Fibroblast of lung (primary cell): ENCODE measurements around the gene CELF2. TPM values are rescaled to one million over a fixed set of nuclear protein-coding genes. Genes with fewer than 3 reads are reported as not detected.

Experiments
- DNase-seq, 2 donors: peaks; one replicate each; pipeline versions ENCODE4 v3.0.0 to v3.0.0-alpha.2; 2010; ENCODE audit warnings: low read depth in 2 of 2
- H2AFZ ChIP-seq: 2 replicates; pipeline ENCODE4 v1.5.1; 2012; ENCODE audit warnings: low read length, control low read depth, inconsistent platforms
- H3K27ac ChIP-seq: 2 replicates; pipeline ENCODE4 v1.5.1; 2011; ENCODE audit warnings: low read length, control low read depth; ENCODE audit not compliant: insufficient read depth
- H3K27me3 ChIP-seq: 2 replicates; pipeline ENCODE4 v1.5.1; 2011; ENCODE audit warnings: mild to moderate bottlenecking, low read length; ENCODE audit not compliant: control insufficient read depth, insufficient read depth
- H3K36me3 ChIP-seq: 2 replicates; pipeline ENCODE4 v1.5.1; 2011; ENCODE audit warnings: low read length; ENCODE audit not compliant: control insufficient read depth, insufficient read depth
- H3K4me1 ChIP-seq: 2 replicates; pipeline ENCODE4 v1.5.1; 2011; ENCODE audit warnings: low read length; ENCODE audit not compliant: control insufficient read depth, insufficient read depth; ENCODE audit errors: extremely low read depth
- H3K4me2 ChIP-seq: 2 replicates; pipeline ENCODE4 v1.5.1; 2011; ENCODE audit warnings: low read length, control low read depth; ENCODE audit not compliant: insufficient read depth; ENCODE audit errors: extremely low read depth
- H3K4me3 ChIP-seq, 4 experiments: fragments of 200-600 bp in 1 of 4; sonication (generic) in 1 of 4; replicated peaks in 1 of 4; 2 replicates each; pipeline ENCODE4 v1.5.1; 2011 to 2016; ENCODE audit warnings: low read length in 4 of 4, low read depth in 3 of 4, mild to moderate bottlenecking in 3 of 4, control low read depth in 2 of 4, inconsistent platforms in 1 of 4, mixed read lengths in 1 of 4; ENCODE audit not compliant: insufficient read depth in 1 of 4; ENCODE audit errors: control extremely low read depth in 1 of 4
- H3K79me2 ChIP-seq: 2 replicates; pipeline ENCODE4 v1.5.1; 2012; ENCODE audit warnings: mild to moderate bottlenecking, low read length, inconsistent platforms; ENCODE audit not compliant: control insufficient read depth, insufficient read depth
- H3K9ac ChIP-seq: 2 replicates; pipeline ENCODE4 v1.5.1; 2011; ENCODE audit warnings: mild to moderate bottlenecking, low read length, control low read depth; ENCODE audit not compliant: insufficient read depth
- H3K9me3 ChIP-seq: 2 replicates; pipeline ENCODE4 v1.5.1; 2012; ENCODE audit warnings: low read depth, low read length; ENCODE audit not compliant: control insufficient read depth, insufficient read depth
- H4K20me1 ChIP-seq: 2 replicates; pipeline ENCODE4 v1.5.1; 2011; ENCODE audit warnings: low read length; ENCODE audit not compliant: control insufficient read depth, insufficient read depth; ENCODE audit errors: extremely low read depth
- CTCF ChIP-seq, 2 donors: IDR thresholded peaks in 1 of 2; conservative IDR thresholded peaks in 1 of 2; 1 replicate in 1 of 2; 2 replicates in 1 of 2; pipeline ENCODE4 v1.5.1; 2011 to 2012; ENCODE audit warnings: low read length in 2 of 2, control low read depth in 1 of 2, inconsistent platforms in 1 of 2, low read depth in 1 of 2, mild to moderate bottlenecking in 1 of 2
- EZH2 ChIP-seq: IDR thresholded peaks from 2 replicates; pipeline ENCODE4 v1.5.1; 2012; ENCODE audit warnings: low read length, control low read depth, mild to moderate bottlenecking; ENCODE audit errors: missing control alignments
- polyA plus RNA-seq, 2 donors: library from polyadenylated mRNA; depleted of rRNA in 1 of 2; stranded (reverse) in 1 of 2; unstranded in 1 of 2; fragments of >200 nt; gene quantifications; 2 replicates each; pipeline ENCODE4 v1.2.1, GENCODE V29; 2011 to 2012; ENCODE audit warnings: missing spikeins in 1 of 2
- total RNA-seq: library from RNA; depleted of rRNA; stranded (reverse); fragments of >200 nt; gene quantifications from 2 replicates; pipeline ENCODE4 v1.2.1, GENCODE V29; 2014

CELF2 gene
- total and polyA plus RNA-seq, 2 donors (not counting 1 experiment from before 2014, with no cell fraction given) = 16.9 to 25.1 TPM

- Histone ChIP-seq H3K4me3 (no peak overlapping the region), H3K27me3 (no peaks in the 10 kb centered on the region), H2AFZ (no peak overlapping the region), H3K4me1 (no peaks in the 10 kb centered on the region), H3K9me3 (no peaks in the 10 kb centered on the region), H3K79me2 (no peaks in the 10 kb centered on the region), H4K20me1 (no peaks in the 10 kb centered on the region), H3K27ac (no peak overlapping the region), H3K4me2 (no peak overlapping the region), H3K9ac (no peak overlapping the region), H3K36me3 (no peaks in the 10 kb centered on the region)
- TF ChIP-seq CTCF (conservative IDR thresholded peaks at IDR 0.05 in 1 of 2, IDR thresholded peaks at IDR 0.05 in 1 of 2; ENCODE audit: low read depth in 1 of 2, low read length in 2 of 2) (no peak), EZH2 (no peak)
- no peak for DNase-seq
Measured at GRCh38 chr10:11049806-11050205, 32.1 kb downstream of the CELF2 start.

- Histone ChIP-seq H3K9ac (no peak overlapping the region), H3K4me1 (no peaks in the 10 kb centered on the region)
Measured at GRCh38 chr10:11050301-11051287, 32.9 kb downstream of the CELF2 start.

More at GRCh38 chr10:11050301-11051287, 32.9 kb downstream of the CELF2 start:
- H3K27ac ChIP-seq = no peak overlapping the region
- TF ChIP-seq EZH2 = no peak
- TF ChIP-seq CTCF (conservative IDR thresholded peaks at IDR 0.05 in 1 of 2, IDR thresholded peaks at IDR 0.05 in 1 of 2; ENCODE audit: low read depth in 1 of 2, low read length in 2 of 2) = no peak
- H3K79me2 ChIP-seq = no peaks in the 10 kb centered on the region
- H4K20me1 ChIP-seq = no peaks in the 10 kb centered on the region
- H2AFZ ChIP-seq = no peak overlapping the region
- no peak overlapping the region for H3K4me2 ChIP-seq
- no peaks in the 10 kb centered on the region for H3K27me3 ChIP-seq
- no peak overlapping the region for H3K4me3 ChIP-seq
- no peak for DNase-seq
- H3K36me3 ChIP-seq = no peaks in the 10 kb centered on the region
- no peaks in the 10 kb centered on the region for H3K9me3 ChIP-seq
